ENCODE measurements around the gene SH3GL3.

The SH3GL3 gene

DNA sequence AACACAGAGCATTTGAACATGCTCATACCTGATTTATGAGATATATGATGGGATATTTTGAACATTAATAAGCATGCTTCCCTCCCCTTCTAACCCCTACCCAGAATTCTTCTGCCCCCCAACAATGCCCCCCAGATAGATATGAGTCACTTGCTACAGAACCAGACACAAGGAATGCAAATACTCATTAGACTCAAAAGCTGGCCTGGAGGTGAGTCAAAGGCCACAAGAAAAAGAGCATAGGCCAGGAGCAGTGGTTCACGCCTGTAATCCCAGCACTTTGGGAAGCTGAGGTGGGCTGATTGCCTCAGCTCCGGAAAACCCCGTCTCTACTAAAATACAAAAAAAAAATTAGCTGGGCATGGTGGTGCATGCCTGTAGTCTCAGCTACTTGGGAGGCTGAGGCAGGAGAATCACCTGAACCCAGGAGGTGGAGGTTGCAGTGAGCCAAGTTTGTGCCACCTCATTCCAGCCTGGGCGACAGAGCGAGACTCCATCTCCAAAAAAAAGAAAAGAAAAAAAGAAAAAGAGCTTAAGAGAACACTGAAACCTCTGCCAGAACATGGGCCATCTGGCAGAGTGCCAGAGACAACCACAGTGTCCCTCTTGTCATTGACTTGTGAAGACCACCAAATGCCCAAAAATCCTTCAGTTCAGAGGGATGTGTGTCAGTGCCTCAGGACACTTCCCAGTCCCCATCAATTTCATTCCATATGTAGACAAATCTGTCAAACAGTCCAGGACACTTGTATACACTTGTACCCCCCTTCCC lies 3.9 kb upstream of the SH3GL3 start (continued):
- TF ChIP-seq, protein P1, sequence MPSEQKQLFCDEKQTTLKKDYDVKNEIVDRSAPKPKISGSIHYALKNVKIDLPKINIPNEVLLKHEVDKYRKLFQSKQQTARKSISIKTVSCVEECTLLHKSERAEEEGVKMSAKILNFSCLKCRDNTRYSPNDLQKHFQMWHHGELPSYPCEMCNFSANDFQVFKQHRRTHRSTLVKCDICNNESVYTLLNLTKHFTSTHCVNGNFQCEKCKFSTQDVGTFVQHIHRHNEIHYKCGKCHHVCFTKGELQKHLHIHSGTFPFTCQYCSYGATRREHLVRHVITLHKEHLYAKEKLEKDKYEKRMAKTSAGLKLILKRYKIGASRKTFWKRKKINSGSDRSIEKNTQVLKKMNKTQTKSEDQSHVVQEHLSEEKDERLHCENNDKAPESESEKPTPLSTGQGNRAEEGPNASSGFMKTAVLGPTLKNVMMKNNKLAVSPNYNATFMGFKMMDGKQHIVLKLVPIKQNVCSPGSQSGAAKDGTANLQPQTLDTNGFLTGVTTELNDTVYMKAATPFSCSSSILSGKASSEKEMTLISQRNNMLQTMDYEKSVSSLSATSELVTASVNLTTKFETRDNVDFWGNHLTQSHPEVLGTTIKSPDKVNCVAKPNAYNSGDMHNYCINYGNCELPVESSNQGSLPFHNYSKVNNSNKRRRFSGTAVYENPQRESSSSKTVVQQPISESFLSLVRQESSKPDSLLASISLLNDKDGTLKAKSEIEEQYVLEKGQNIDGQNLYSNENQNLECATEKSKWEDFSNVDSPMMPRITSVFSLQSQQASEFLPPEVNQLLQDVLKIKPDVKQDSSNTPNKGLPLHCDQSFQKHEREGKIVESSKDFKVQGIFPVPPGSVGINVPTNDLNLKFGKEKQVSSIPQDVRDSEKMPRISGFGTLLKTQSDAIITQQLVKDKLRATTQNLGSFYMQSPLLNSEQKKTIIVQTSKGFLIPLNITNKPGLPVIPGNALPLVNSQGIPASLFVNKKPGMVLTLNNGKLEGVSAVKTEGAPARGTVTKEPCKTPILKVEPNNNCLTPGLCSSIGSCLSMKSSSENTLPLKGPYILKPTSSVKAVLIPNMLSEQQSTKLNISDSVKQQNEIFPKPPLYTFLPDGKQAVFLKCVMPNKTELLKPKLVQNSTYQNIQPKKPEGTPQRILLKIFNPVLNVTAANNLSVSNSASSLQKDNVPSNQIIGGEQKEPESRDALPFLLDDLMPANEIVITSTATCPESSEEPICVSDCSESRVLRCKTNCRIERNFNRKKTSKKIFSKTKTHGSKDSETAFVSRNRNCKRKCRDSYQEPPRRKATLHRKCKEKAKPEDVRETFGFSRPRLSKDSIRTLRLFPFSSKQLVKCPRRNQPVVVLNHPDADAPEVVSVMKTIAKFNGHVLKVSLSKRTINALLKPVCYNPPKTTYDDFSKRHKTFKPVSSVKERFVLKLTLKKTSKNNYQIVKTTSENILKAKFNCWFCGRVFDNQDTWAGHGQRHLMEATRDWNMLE (tag by site-specific recombination; conservative IDR thresholded peaks at IDR 0.05; ENCODE audit: low read depth): no peak
- no peak for TF ChIP-seq ZNF521 (tag by site-specific recombination; IDR thresholded peaks at IDR 0.05)
- no peak for TF ChIP-seq ZFP69B (tag by site-specific recombination; IDR thresholded peaks at IDR 0.05)
- no peak for TF ChIP-seq ZNF335 (tag by site-specific recombination; conservative IDR thresholded peaks at IDR 0.05)
- TF ChIP-seq, protein P2, sequence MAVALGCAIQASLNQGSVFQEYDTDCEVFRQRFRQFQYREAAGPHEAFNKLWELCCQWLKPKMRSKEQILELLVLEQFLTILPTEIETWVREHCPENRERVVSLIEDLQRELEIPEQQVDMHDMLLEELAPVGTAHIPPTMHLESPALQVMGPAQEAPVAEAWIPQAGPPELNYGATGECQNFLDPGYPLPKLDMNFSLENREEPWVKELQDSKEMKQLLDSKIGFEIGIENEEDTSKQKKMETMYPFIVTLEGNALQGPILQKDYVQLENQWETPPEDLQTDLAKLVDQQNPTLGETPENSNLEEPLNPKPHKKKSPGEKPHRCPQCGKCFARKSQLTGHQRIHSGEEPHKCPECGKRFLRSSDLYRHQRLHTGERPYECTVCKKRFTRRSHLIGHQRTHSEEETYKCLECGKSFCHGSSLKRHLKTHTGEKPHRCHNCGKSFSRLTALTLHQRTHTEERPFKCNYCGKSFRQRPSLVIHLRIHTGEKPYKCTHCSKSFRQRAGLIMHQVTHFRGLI (tag by site-specific recombination; IDR thresholded peaks at IDR 0.05): no peak
- TF ChIP-seq MZF1 (tag by site-specific recombination; IDR thresholded peaks at IDR 0.05; ENCODE audit: borderline replicate concordance): no peak
- no peak for TF ChIP-seq ZNF394 (tag by site-specific recombination; IDR thresholded peaks at IDR 0.05; ENCODE audit: borderline replicate concordance)
- TF ChIP-seq EGR2 (tag by site-specific recombination; IDR thresholded peaks at IDR 0.05; ENCODE audit: low read depth): no peak

DNA sequence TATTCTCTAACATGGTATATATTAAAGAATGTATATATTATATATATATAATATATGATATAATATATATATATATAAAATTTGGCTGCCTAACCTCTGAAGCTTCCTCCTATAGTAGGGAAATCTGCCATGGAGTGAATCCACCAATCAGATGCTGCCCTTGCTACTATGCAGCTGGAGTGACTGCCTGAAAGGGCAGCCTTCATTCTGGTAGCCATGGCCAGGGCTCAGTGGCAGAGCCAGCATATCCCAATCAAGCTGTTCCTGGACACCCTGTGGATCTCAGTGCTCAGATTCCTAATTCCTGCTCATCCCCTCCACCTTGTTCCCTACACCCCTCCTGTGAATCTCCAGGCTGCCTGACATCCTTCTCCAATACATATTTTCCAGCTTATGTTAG lies 2.2 kb upstream of the SH3GL3 start:
- no peaks in the 10 kb centered on the region for H3K36me3 ChIP-seq (ENCODE audit: control insufficient read depth in 2 of 2, insufficient read depth in 1 of 2, low read length in 2 of 2)
- CTCF ChIA-PET: interaction anchor here (0.5 to 8.9 kb wide), 6 partner anchors 10 to 653 kb away, joined by 3 to 168 read pairs (median 9); no protein-coding TSS in a partner anchor

DNA sequence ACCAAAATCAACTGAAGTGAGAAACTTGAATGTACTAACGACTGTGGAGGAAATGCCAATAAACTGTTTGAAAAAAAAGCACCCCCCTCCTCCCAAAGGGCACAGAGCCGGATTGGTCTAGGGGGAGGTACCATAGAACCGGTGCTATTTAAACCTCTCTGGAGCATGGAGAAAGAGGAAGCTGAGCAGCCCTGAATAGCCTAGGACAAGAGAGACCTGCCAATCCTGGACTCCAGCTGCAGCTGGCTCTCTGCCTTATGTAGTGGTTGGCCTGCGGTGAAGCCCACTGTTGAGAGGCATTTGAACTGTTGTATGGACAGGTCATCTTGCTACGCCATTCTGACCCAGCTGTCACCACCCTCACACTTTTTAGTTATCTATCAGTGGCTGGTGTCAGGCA lies 1.5 kb upstream of the SH3GL3 start:
- H3K4me1 ChIP-seq (ENCODE audit: control insufficient read depth, insufficient read depth, low read length): peaks cover 20% of the 10 kb centered on the region
- H3K27ac ChIP-seq (ENCODE audit: extremely low read depth, low read depth, low read length): no peak overlapping the region
- POLR2A ChIA-PET: no interaction called here
- no peaks in the 10 kb centered on the region for H3K9me3 ChIP-seq (ENCODE audit: control insufficient read depth, insufficient read depth, low read depth, low read length)
- TF ChIP-seq, protein P3, sequence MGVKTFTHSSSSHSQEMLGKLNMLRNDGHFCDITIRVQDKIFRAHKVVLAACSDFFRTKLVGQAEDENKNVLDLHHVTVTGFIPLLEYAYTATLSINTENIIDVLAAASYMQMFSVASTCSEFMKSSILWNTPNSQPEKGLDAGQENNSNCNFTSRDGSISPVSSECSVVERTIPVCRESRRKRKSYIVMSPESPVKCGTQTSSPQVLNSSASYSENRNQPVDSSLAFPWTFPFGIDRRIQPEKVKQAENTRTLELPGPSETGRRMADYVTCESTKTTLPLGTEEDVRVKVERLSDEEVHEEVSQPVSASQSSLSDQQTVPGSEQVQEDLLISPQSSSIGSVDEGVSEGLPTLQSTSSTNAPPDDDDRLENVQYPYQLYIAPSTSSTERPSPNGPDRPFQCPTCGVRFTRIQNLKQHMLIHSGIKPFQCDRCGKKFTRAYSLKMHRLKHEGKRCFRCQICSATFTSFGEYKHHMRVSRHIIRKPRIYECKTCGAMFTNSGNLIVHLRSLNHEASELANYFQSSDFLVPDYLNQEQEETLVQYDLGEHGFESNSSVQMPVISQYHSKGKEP (tag by site-specific recombination; IDR thresholded peaks at IDR 0.05): no peak
- TF ChIP-seq, protein P2 (tag by site-specific recombination; IDR thresholded peaks at IDR 0.05): 0 out of 2 replicates have a peak, but pooled peaks have one; percentile 23
- no peaks in the 10 kb centered on the region for H3K36me3 ChIP-seq (ENCODE audit: control insufficient read depth in 2 of 2, insufficient read depth in 1 of 2, low read length in 2 of 2)
- no peak overlapping the region for H3K4me3 ChIP-seq (ENCODE audit: low read depth, low read length)
- CTCF ChIA-PET: interaction anchor here (1.8 to 8.9 kb wide), 5 partner anchors 8 to 129 kb away, joined by 4 to 168 read pairs (median 20); no protein-coding TSS in a partner anchor

More for the DNA sequence above, 2.2 kb upstream of the SH3GL3 start:
- H3K9me3 ChIP-seq (ENCODE audit: control insufficient read depth, insufficient read depth, low read depth, low read length): no peaks in the 10 kb centered on the region
- no peak for TF ChIP-seq ZNF24 (tag by site-specific recombination; IDR thresholded peaks at IDR 0.05)
- TF ChIP-seq ZNF561 (tag by site-specific recombination; IDR thresholded peaks at IDR 0.05; ENCODE audit: borderline replicate concordance): no peak
- no peak for TF ChIP-seq ZNF423 (tag by site-specific recombination; IDR thresholded peaks at IDR 0.05)
- no peak for TF ChIP-seq ZNF785 (tag by site-specific recombination; IDR thresholded peaks at IDR 0.05)
- TF ChIP-seq, protein P4, sequence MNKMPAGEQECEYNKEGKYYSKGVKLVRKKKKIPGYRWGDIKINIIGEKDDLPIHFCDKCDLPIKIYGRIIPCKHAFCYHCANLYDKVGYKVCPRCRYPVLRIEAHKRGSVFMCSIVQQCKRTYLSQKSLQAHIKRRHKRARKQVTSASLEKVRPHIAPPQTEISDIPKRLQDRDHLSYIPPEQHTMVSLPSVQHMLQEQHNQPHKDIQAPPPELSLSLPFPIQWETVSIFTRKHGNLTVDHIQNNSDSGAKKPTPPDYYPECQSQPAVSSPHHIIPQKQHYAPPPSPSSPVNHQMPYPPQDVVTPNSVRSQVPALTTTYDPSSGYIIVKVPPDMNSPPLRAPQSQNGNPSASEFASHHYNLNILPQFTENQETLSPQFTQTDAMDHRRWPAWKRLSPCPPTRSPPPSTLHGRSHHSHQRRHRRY (tag by site-specific recombination; IDR thresholded peaks at IDR 0.05): no peak
- no peak for TF ChIP-seq HOXA7 (CRISPR knock-in tag; IDR thresholded peaks at IDR 0.05; ENCODE audit: borderline replicate concordance)
- TF ChIP-seq ZSCAN30 (tag by site-specific recombination; IDR thresholded peaks at IDR 0.05): no peak
- no peak for TF ChIP-seq ZNF777 (tag by site-specific recombination; IDR thresholded peaks at IDR 0.05; ENCODE audit: borderline replicate concordance)
- no peak for TF ChIP-seq ZNF529 (tag by site-specific recombination; IDR thresholded peaks at IDR 0.05; ENCODE audit: insufficient replicate concordance)
- TF ChIP-seq ZNF48 (tag by site-specific recombination; IDR thresholded peaks at IDR 0.05): no peak
- TF ChIP-seq ZNF157 (tag by site-specific recombination; IDR thresholded peaks at IDR 0.05): no peak
- TF ChIP-seq ZNF121 (tag by site-specific recombination; IDR thresholded peaks at IDR 0.05): no peak
- no peak for TF ChIP-seq ZFP3 (tag by site-specific recombination; IDR thresholded peaks at IDR 0.05; ENCODE audit: low read depth)
- no peak for TF ChIP-seq ZNF394 (tag by site-specific recombination; IDR thresholded peaks at IDR 0.05; ENCODE audit: borderline replicate concordance)
- no peak overlapping the region for H3K4me3 ChIP-seq (ENCODE audit: low read depth, low read length)
- no peak overlapping the region for H3K27ac ChIP-seq (ENCODE audit: extremely low read depth, low read depth, low read length)
- POLR2A ChIA-PET: no interaction called here
- H3K4me1 ChIP-seq (ENCODE audit: control insufficient read depth, insufficient read depth, low read length): peaks cover 16% of the 10 kb centered on the region
